GM12864 (cell line): ENCODE data around the gene SF3B5.

ENCODE experiments used
- DNase-seq: peaks from one replicate; pipeline ENCODE4 v3.0.0-alpha.2; 2011; ENCODE audit warnings: low read depth
- H3K4me3 ChIP-seq: 2 replicates; pipeline ENCODE4 v1.5.1; 2011; ENCODE audit warnings: mild to moderate bottlenecking, low read depth, low read length, control low read depth
- TF ChIP-seq, protein P1 (sequence below): IDR thresholded peaks from 2 replicates; pipeline ENCODE4 v1.5.1; 2011; ENCODE audit warnings: low read depth, mild to moderate bottlenecking, moderate library complexity, low read length, control low read depth, inconsistent platforms; ENCODE audit errors: missing control alignments

The SF3B5 gene

DNA sequence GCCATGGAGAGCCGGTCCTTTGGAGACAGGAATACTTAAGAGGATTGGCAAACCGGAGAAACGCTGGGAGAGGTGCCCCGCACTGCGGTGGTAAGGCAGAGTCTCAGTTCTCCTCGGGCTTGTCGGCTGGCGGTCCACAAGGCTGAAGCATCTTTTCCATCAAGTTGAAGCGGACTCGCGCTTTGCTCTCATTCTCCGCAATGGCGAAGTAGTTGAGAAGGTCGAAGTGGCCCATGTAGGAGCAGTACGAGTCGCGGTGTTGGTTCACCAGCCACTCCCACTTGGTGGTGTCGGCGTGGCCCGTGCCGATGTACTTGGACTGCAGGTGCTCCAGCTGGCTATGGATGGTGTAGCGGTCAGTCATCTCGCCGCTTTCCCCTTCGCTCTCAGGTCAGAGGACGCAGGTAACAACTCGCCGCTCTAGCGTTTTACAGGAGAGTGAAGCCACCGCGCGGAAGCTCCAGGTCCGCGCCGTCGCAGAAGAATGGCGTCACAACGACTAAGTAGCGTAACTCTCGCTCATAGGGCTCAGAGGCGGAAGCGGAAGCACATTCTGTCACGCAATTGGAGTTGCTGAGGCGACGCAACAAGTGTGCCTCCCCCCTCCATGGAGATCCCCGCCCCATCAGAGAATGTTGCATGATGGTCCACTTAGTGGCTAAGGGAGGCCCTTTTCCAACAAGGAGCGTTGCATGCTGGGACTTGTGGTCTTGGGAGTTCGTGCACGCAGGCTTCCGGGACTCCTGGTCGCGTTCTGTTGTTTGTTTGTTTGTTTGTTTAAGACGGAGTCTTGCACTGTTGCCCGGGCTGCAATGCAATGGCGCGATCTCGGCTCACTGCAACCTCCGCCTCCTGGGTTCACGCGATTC is at the start of gene SF3B5:
Gene SF3B5, minus strand, starts transcription at position 440 of the 869 bp plus-strand sequence. Its CDS starts 76 bp downstream, at position 364.
- H3K4me3 ChIP-seq: peak within 1 kb of the TSS; percentile 86
- peak; percentile 100 for DNase-seq
- TF ChIP-seq, protein P1, sequence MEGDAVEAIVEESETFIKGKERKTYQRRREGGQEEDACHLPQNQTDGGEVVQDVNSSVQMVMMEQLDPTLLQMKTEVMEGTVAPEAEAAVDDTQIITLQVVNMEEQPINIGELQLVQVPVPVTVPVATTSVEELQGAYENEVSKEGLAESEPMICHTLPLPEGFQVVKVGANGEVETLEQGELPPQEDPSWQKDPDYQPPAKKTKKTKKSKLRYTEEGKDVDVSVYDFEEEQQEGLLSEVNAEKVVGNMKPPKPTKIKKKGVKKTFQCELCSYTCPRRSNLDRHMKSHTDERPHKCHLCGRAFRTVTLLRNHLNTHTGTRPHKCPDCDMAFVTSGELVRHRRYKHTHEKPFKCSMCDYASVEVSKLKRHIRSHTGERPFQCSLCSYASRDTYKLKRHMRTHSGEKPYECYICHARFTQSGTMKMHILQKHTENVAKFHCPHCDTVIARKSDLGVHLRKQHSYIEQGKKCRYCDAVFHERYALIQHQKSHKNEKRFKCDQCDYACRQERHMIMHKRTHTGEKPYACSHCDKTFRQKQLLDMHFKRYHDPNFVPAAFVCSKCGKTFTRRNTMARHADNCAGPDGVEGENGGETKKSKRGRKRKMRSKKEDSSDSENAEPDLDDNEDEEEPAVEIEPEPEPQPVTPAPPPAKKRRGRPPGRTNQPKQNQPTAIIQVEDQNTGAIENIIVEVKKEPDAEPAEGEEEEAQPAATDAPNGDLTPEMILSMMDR: no peak

DNA sequence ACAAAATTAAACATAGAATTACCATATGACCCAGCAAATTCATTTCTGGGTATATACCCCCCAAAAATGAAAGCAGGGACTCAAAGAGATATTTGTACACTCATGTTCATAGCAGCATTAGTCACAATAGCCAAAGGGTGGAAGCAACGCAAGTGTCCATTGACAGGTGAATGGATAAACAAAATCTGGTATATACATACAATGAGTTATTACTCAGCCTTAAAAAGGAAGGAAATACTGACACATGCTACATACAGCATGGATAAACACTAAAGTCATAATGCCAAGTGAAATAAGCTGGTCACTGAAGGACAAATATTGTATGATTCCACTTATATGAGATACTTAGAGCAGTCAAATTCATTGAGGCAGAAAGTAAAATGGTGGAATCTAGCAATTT is 49.6 kb upstream of the SF3B5 start:
- no peak for DNase-seq
- H3K4me3 ChIP-seq: no peak overlapping the region
- TF ChIP-seq, protein P1: no peak

DNA sequence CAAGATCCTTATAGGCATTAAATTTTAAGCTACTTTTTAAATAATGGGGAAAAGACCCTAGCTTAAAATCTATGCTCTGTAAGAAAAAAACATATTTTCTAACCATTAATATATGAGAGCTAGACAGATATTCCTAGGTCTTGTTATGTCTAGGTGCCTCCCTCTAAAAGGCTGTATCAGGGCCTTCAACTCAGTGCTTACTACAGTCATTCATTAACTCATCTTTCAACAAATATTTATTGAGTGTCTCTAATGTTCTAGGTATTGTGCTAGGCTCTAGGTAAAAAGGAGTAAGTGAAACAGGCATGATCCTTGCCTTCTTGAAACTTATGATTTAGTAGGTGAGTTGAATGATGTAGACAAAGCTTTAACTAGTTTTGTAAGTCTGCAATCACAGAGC is 48.5 kb upstream of the SF3B5 start:
- no peak for DNase-seq
- TF ChIP-seq, protein P1: no peak
- no peak overlapping the region for H3K4me3 ChIP-seq

DNA sequence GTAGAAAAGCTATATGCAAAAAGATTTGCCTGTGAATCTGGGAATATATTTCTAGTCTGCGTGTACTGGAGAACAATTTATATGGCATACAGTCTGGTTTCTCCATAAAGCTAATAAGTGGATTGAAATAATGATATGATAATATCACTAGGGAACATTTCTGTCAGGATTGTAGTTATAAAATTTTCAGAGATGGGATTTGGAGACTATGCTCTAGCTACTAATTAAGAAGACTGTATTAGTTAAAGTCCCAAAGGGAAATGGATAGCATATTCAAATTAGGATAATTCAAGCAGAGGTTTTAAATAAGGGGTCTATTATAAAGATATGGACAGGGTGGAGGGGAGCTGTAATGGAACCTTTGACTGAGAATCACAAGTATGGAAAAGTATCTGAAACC is 47.7 kb upstream of the SF3B5 start:
- TF ChIP-seq, protein P1: no peak
- H3K4me3 ChIP-seq: no peak overlapping the region
- DNase-seq: no peak

DNA sequence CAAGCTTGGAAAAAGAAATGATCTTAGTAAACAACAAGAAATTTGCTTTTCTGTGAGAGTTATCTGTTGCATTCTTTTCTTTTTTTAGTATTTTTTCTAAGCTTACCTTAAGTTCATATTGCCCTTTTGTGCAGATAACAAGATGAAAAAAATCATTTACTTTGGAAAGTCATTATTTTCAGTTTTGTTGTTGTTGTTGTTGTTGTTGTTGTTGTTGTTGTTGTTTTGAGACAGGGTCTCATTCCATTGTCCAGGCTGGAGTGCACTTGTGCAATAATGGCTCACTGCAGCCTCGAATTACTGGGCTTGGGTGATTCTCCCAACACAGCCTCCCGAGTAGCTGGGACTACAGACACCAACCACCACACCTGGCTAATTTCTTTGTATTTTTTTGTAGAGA is 46.1 kb upstream of the SF3B5 start:
- no peak overlapping the region for H3K4me3 ChIP-seq
- TF ChIP-seq, protein P1: no peak
- DNase-seq: no peak

DNA sequence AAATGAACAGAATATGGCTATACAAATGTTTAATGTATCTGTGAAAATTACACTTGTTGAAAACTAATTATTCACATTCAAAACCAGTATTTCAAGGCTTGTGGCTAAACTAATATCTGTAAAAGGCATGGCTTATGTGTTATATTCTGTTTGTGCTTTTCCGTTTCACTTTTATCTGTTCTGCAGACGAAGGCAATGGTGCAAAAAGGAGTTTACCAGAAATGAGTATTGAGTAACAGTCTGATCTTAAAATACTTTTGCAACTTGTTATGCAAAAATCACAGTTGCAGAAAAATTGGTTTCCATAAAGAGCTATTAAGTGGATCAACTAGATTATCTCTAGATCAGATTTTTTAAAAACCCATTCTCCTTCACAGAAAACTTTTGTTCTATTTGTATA is 45.5 kb upstream of the SF3B5 start:
- TF ChIP-seq, protein P1: no peak
- no peak overlapping the region; the same call in 1 of the 2 replicates for H3K4me3 ChIP-seq
- DNase-seq: no peak

DNA sequence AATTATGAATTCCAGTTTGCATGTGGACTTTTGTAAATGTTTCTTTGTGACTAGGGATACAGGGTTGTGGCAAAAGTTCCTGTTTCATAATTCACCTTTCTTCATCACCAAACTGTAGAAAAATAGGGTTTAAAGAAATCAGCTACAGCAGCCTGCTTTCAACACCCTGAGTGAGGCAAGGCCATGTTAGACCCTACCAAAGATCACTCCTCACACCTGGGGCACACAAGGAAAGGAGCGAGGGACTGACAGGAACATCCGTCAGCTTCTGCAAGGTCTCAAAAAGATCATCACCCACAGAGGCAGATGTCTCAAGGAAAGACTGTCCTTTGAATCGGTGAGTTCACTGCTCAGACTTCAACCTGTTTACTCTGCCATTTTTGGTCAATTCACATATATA is 44.4 kb upstream of the SF3B5 start:
- TF ChIP-seq, protein P1: no peak
- DNase-seq: no peak
- H3K4me3 ChIP-seq: no peak overlapping the region
